Endodermal cell (in vitro differentiated cells): ENCODE measurements around the gene UBXN2A. TPM values are rescaled to one million over a fixed set of nuclear protein-coding genes. Genes with fewer than 3 reads are reported as not detected.

ENCODE experiments used
- DNase-seq: peaks from one replicate; pipeline ENCODE4 v3.0.0-alpha.2; 2017
- H3K27ac ChIP-seq: 2 replicates; pipeline ENCODE4 v1.5.1; 2013; ENCODE audit warnings: mild to moderate bottlenecking, low read depth, low read length, moderate library complexity
- H3K27me3 ChIP-seq: 2 replicates; pipeline ENCODE4 v1.6.1; 2013; ENCODE audit warnings: mild to moderate bottlenecking, low read length, moderate library complexity; ENCODE audit not compliant: insufficient read depth, control insufficient read depth, poor library complexity, severe bottlenecking
- H3K36me3 ChIP-seq: 2 replicates; pipeline ENCODE4 v1.7.0; 2013; ENCODE audit warnings: mild to moderate bottlenecking, low read length, moderate library complexity; ENCODE audit not compliant: control insufficient read depth, insufficient read depth
- H3K4me1 ChIP-seq: one replicate; pipeline ENCODE4 v1.7.0; 2013; ENCODE audit warnings: low read length; ENCODE audit not compliant: control insufficient read depth, insufficient read depth
- H3K4me3 ChIP-seq: 2 replicates; pipeline ENCODE4 v1.5.1; 2013; ENCODE audit warnings: mild to moderate bottlenecking, low read length, moderate library complexity
- H3K9ac ChIP-seq: 2 replicates; pipeline ENCODE4 v1.6.1; 2013; ENCODE audit warnings: mild to moderate bottlenecking, low read length, moderate library complexity; ENCODE audit not compliant: poor library complexity, severe bottlenecking; ENCODE audit errors: extremely low read depth
- H3K9me3 ChIP-seq: 2 replicates; pipeline ENCODE4 v1.6.1; 2013; ENCODE audit warnings: mild to moderate bottlenecking, low read length, moderate library complexity; ENCODE audit not compliant: control insufficient read depth
- H3K27ac Mint-ChIP-seq: 2 replicates; pipeline ENCODE4 v1.8.0; 2020; ENCODE audit warnings: mixed read lengths
- H3K27me3 Mint-ChIP-seq: 2 replicates; pipeline ENCODE4 v1.8.0; 2021; ENCODE audit warnings: mild to moderate bottlenecking, mixed read lengths; ENCODE audit not compliant: insufficient read depth
- H3K36me3 Mint-ChIP-seq: 2 replicates; pipeline ENCODE4 v1.8.0; 2020; ENCODE audit warnings: low read depth, mixed read lengths
- H3K4me1 Mint-ChIP-seq: 2 replicates; pipeline ENCODE4 v1.8.0; 2020; ENCODE audit warnings: mixed read lengths
- H3K4me3 Mint-ChIP-seq: 2 replicates; pipeline ENCODE4 v1.8.0; 2020; ENCODE audit warnings: mild to moderate bottlenecking, moderate library complexity, mixed read lengths
- H3K9me3 Mint-ChIP-seq: 2 replicates; pipeline ENCODE4 v1.8.0; 2020; ENCODE audit warnings: mild to moderate bottlenecking, mixed read lengths
- WGBS, 2 experiments: methylation state at CpG; one replicate each; pipeline versions ENCODE4 v1.1.5 to v1.1.7; 2013; ENCODE audit warnings: missing lambda C conversion rate in 2 of 2, mixed read lengths in 1 of 2; ENCODE audit not compliant: insufficient coverage in 1 of 2, insufficient read length in 1 of 2; 5-methylcytosine and 5-hydroxymethylcytosine counted together
- total RNA-seq, 2 donors: library from RNA; stranded (reverse); fragmentation: NEBNext Ultra II Directional in 1 of 2; extraction: Animal tissue kit (Norgen Biotek cat#: 25700) in 1 of 2; gene quantifications; 2 replicates in 1 of 2; 3 replicates in 1 of 2; pipeline ENCODE4 v1.2.1, GENCODE V29; 2021
- TF ChIP-seq, protein P1 (sequence below): fragments of 200-600 bp; sonication (generic); conservative IDR thresholded peaks from 2 replicates; pipeline ENCODE4 v1.5.0; 2021; ENCODE audit warnings: antibody characterized with exemption, mild to moderate bottlenecking

Gene UBXN2A
- total RNA-seq, 2 donors from 2014 or later = 20.1 to 26.8 TPM

DNA sequence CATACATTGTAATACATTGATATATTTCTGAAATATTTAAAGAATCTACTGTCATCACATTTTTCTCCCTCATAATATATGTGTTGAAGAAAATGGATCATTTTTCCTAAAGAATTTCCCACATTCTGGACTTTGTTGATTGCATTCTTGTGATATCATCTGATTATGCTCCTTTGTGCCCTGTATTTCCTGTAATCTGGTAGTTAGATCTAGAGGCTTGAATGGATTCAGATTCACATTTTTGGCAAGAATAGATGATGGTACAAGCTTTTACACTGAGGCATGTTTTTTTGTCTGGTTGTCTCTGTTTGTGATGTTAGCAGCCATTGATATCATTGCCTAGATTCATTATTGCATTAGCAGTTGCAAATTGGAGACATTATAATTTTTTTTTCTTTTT is 13.4 kb downstream of the UBXN2A start:
- TF ChIP-seq, protein P1, sequence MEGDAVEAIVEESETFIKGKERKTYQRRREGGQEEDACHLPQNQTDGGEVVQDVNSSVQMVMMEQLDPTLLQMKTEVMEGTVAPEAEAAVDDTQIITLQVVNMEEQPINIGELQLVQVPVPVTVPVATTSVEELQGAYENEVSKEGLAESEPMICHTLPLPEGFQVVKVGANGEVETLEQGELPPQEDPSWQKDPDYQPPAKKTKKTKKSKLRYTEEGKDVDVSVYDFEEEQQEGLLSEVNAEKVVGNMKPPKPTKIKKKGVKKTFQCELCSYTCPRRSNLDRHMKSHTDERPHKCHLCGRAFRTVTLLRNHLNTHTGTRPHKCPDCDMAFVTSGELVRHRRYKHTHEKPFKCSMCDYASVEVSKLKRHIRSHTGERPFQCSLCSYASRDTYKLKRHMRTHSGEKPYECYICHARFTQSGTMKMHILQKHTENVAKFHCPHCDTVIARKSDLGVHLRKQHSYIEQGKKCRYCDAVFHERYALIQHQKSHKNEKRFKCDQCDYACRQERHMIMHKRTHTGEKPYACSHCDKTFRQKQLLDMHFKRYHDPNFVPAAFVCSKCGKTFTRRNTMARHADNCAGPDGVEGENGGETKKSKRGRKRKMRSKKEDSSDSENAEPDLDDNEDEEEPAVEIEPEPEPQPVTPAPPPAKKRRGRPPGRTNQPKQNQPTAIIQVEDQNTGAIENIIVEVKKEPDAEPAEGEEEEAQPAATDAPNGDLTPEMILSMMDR = no peak
- Histone ChIP-seq H3K9ac (no peak overlapping the region), H3K4me1 (no peaks in the 10 kb centered on the region), H3K27me3 (no peaks in the 10 kb centered on the region), H3K9me3 (no peaks in the 10 kb centered on the region), H3K27ac (no peak overlapping the region), H3K36me3 (peaks cover 7% of the 10 kb centered on the region), H3K4me3 (no peak overlapping the region)
- Mint-ChIP-seq H3K4me3 (no peak overlapping the region), H3K27me3 (no peaks in the 10 kb centered on the region), H3K36me3 (peaks cover 2% of the 10 kb centered on the region), H3K4me1 (no peaks in the 10 kb centered on the region), H3K9me3 (no peaks in the 10 kb centered on the region), H3K27ac (no peak overlapping the region)
- DNase-seq = no peak

DNA sequence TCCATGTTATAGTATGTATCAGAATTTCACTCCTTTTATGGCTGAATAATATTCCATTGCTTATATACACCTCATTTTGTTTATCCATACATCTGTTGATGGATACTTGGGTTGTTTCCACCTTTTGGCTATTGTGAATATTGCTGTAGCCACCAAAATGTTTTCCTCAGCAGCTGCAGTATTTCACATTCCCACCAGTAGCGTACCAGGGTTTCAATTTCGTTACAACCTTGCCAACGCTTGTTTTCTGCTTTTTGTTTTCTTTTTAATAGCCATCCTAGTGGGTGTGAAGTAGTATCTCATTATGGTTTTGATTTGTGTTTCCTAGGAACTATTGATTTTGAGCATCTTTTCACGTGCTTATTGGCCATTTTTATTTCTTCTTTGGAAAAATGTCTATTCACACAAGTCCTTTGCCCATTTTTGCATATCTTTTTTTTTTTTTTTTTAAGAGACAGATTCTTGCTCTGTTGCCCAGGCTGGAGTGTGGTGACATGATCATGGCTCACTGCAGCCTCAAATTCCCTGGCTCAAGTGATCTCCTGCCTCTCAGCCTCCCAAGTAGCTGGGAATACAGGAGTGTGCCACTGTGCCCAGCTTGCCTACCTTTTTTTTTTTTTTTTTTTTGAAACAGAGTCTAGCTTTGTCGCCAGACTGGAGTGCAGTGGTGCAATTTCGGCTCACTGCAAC is 14.2 kb downstream of the UBXN2A start:
- H3K9ac ChIP-seq = no peak overlapping the region
- no peak overlapping the region for H3K27ac Mint-ChIP-seq
- no peaks in the 10 kb centered on the region for H3K27me3 Mint-ChIP-seq
- H3K9me3 ChIP-seq = no peaks in the 10 kb centered on the region
- peaks cover 5% of the 10 kb centered on the region for H3K36me3 Mint-ChIP-seq
- H3K4me1 Mint-ChIP-seq = no peaks in the 10 kb centered on the region
- H3K9me3 Mint-ChIP-seq = no peaks in the 10 kb centered on the region
- no peaks in the 10 kb centered on the region for H3K27me3 ChIP-seq
- no peaks in the 10 kb centered on the region for H3K4me1 ChIP-seq
- H3K36me3 ChIP-seq = peaks cover 11% of the 10 kb centered on the region
- 86 to 98% methylated on average over 2 to 6 of the region's 6 CpGs for WGBS, 2 experiments
- H3K4me3 ChIP-seq = no peak overlapping the region
- no peak for DNase-seq
- H3K4me3 Mint-ChIP-seq = no peak overlapping the region
- TF ChIP-seq, protein P1 = no peak
- H3K27ac ChIP-seq = no peak overlapping the region

DNA sequence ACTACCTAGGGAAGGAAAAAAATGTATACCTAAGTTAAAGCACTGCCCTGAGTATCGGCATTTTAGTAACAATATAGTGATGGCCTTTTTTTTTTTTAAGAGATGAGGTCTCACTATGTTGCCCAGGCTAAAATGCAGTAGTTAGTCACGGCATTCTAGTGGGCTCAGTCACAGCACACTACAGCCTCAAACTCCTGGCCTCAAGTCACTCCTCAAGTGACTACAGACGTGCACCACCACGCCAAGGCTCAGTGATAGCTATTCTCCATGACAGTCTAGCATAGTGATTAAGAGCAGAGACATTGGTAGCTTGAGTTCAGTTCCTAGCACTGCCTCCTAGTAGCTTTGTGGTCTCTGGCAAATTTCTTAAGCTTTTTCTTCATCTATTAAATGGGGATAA is 27.6 kb downstream of the UBXN2A start:
- Histone ChIP-seq H3K4me1 (no peaks in the 10 kb centered on the region), H3K27ac (no peak overlapping the region), H3K9me3 (no peaks in the 10 kb centered on the region), H3K36me3 (peaks cover 9% of the 10 kb centered on the region), H3K27me3 (no peaks in the 10 kb centered on the region), H3K4me3 (no peak overlapping the region), H3K9ac (no peak overlapping the region)
- Mint-ChIP-seq H3K36me3 (peaks cover 38% of the 10 kb centered on the region), H3K4me1 (no peaks in the 10 kb centered on the region), H3K27ac (no peak overlapping the region), H3K27me3 (no peaks in the 10 kb centered on the region), H3K9me3 (no peaks in the 10 kb centered on the region), H3K4me3 (no peak overlapping the region)
- TF ChIP-seq, protein P1 = no peak
- 93 to 100% methylated on average over 2 to 4 of the region's 4 CpGs for WGBS, 2 experiments
- DNase-seq = no peak
